SIG-M5 treated with dmso at 0.1 percent for 504 hours (cell line): Measurements from ENCODE around the gene CDHR4.
A peak's percentile ranks its signal among the peaks of the same experiment; 100 is the strongest.
"Not testable (repeated sequence)": the region's sequence is repeated elsewhere in the genome, so short reads cannot be mapped to it uniquely, and the experiment has no call there.

Experiments
- DNase-seq: peaks from one replicate; lab custom pipeline; 2025; ENCODE audit not compliant: unreplicated experiment; lab: John Stamatoyannopoulos, UW

CDHR4 gene

DNA sequence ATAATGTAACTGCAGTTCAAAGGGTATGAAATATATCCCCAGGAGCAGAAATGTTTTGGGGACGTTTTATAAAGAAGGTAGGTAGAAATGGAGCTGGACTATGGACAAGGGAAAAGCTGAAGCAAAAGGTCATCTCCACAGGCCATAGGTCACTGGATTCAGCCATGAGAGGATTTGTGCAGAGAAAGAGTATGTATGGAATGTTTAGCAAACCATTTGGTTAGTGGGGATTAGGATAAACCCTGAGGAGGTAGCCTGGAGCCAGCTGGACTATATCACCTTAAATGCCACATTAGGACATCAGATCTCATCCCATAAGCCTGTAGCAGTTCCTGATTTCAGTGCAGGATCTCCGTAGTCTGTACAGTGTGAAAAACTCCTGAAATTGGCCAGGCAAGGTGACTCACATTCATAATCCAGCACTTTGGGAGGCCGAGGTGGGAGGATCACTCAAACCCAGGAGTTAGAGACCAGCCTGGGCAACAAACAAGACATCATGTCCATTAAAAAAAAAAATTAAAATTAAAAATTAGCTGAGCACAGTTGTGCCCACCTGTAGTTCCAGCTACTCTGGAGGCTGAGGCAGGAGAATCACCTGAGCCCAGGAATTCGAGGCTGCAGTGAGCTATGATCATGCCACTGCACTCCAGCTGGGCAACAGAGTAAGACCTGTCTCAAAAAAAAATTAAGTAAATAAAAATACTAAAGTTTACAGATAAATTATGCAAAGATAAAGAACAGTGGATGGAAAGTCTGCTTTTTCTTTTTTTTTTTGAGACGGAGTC is 18.1 kb downstream of the CDHR4 start:
- DNase-seq: no peak

GRCh38 chr3:49780975-49781365 is 18.7 kb downstream of the CDHR4 start:
- DNase-seq: not testable (repeated sequence)

DNA sequence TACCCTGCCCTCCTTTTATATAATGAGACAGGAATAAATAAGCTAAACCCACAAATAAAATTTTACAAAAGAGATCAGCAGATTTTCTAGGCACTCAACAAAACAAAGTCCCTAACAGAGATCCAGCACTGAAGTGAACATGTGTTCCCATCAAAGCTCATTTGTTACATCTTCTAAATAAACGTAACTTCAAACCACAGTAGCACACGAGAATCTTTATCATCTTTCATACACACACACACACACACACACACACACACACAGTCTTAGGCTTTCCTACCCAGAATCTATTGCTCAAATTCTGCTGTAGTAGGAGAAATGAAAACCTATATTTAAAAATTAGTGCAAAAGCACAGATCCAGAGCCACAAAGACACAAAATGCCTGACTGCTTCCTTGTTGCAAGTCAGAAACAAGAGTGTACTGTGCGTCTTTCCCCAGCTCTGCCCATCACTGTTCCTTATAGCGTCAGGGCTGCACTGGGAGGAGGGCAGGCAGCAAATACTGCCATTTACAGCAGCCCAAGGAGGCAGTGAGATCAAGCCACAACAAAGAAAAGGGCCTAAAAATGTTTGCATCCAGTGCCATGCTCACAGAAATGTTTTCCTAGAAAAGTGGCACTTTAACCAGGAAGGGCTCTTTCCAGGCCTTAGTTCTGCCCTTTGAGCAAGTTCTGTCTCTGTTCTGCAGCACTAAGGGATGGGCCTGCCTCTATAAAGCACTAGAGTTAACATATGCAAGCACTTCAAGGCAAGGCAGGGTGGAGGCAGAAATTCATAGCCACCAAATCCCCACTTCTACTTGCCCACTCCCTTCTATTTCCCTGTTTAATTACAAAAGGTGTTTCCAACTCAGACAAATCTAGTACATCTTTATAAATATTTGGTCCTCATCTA is 19.3 kb downstream of the CDHR4 start:
- no peak for DNase-seq

GRCh38 chr3:49779358-49780079 is 20.2 kb downstream of the CDHR4 start:
- DNase-seq: no peak

DNA sequence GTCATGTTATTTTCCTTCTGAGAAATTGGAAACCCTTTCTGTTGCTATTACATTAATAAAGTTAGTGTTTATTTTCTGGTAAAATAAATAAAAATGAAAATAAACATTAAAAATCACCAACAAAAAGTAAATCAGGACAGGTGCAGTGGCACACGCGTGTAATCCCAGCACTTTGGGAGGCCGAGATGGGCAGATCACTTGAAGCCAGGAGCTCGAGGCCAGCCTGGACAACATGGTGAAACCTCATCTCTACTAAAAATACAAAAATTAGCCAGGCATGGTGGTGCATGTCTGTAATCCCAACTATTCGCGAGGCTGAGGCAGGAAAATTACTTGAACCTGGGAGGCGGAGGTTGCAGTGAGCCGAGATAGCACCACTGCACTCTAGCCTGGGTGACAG is 23.6 kb downstream of the CDHR4 start:
- DNase-seq: not testable (repeated sequence)

DNA sequence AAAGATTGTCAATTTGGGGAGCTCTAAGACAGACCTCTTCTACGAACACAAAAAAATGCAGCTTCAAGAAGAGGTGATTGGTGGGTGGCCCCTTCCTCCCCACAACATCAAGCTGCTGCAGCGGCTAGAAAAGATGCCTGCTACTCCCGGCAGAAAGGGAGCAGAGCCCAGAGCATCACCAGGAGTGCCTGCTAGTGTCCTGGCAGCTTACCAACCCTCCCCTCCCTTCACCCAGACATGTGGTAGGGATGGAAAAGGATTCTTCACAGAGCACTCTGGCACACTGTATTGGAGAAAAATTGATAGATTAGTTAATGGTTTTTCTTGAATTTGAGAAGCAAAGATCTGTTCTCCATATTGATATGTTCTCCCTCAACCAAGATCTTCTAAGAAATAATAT is 24.1 kb downstream of the CDHR4 start:
- no peak for DNase-seq

DNA sequence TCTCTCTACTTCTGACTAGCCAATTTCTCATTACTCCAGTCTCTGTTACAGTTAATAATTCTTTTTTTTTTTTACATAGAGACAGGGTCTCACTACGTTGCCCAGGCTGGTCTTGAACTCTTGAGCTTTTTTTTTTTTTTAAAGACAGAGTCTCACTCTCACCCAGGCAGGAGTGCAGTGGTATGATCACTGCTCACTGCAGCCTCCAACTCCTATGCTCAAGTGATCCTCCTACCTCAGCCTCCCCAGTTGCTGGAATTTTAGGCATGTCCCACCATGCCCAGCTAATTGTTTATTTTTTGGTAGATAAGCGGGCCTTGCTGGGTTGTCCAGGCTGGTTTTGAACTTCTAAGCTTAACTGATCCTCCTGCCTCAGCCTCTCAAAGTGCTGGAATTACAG is 27.0 kb downstream of the CDHR4 start:
- no peak for DNase-seq

DNA sequence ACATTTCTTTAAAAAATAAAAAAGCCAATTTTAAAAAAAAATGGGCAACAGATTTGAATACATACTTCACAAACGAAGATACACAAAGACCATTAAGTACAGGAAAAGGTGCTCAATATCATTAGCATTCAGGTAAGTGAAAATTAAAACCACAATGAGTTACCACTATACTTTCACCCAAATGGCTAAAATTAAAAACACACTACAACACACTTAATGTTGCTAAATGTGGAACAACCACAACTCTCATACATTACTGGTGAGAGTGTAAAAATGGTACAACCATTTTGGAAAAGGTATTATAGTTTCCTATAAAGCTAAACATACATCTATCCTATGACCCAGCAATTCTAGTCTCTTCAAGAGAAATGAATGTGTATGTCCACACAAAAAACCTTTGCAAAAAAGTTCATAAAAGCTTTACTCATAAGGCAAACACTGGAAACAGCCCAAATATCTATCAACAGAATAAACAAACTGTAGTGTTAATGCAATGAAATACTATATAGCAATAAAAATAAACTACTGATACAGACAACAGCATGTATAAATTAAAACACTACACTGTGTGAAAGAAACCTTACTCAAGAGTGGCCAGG is 28.2 kb downstream of the CDHR4 start:
- no peak for DNase-seq

- DNase-seq: no peak
These were observed 29.7 kb downstream of the CDHR4 start for GRCh38 chr3:49769926-49770325.

DNA sequence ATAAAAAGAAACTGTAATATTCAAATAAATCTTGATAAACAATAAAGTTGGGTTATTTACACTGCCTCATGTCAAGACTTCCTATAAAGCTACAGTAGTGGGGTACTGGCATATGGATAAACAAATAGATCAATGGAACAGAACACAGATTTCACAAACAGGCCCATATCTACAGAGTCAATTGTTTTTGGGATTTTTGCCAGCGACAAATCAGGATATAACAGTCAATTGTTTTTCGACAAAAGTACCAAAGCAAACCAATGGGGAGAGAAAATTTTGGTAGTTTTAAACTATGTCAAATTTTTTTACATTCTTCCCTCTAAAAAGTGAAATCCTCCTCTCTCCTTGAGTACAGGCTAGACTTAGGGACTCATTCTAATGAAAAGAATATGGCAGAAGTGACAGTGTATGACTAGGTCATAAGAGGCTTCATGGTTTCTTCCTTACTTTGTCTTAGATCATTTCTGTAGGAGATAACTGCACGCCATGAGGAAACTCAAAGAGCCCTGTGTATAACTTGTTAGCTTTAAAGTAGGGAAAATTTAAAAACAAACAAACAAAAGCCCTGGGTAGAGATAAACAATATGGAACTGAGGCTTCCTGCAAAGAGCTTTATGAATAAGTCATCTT is 30.3 kb downstream of the CDHR4 start:
- DNase-seq: no peak

GRCh38 chr3:49763981-49764380 is 35.7 kb downstream of the CDHR4 start:
- DNase-seq: no peak

DNA sequence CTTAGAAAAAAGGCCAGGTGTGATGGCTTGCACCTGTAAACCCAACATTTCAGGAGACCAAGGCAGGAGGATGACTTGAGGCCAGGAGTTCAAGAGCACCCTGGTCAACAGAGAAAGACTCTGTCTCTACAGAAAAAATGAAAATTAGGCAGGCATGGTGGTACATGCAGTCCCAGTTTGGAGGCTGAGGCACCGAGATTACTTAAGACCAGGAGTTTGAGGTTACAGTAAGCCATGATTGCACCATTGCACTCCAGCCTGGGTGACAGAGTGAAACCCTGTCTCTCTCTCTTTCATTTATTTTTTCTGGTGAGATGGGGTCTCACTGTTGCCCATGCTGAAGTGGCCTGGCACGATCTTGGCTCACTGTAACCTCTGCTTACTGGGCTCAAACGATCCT is 38.0 kb downstream of the CDHR4 start:
- peak; percentile 76 for DNase-seq

GRCh38 chr3:49759226-49759625 is 40.4 kb downstream of the CDHR4 start:
- DNase-seq: no peak

DNA sequence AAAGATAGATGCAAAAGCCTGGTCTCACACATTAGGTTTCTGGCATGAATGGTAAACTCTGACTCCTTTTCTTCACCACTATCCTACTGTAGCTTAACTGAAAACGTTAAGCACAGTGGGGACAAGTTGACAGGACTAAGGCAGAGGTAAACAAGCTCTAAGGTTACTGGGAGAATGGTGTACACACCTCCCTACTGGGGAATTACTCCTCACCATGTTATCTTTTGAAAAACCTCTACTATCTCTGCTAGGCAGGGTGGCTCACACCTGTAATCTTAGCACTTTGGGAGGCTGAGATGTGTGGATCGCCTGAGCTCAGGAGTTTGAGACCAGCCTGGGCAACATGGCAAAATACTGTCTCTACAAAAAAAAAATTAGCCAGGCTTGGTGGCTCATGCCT is 42.5 kb downstream of the CDHR4 start:
- no peak for DNase-seq

- DNase-seq: no peak
These were observed 43.6 kb downstream of the CDHR4 start for GRCh38 chr3:49756036-49756435.

GRCh38 chr3:49754536-49754935 is 45.1 kb downstream of the CDHR4 start:
- no peak for DNase-seq

DNA sequence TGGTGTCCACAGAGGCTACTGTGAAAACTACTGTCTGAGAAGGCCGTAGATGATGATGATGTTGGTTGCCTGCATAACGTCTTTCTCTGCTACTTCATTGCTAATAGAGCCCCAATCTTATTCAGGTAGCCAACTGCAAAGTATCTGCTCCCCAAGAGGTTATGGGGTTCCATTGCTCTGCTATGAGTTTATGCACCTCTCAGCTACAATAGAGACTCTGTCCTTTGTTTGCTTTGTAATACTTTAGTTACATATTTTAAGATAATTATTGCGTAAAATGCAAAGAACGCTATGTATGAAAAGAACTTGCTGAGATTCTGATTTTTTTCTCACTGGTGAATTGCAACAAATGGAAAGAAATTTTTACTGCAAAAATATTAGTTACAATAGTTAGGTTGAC is 48.2 kb downstream of the CDHR4 start:
- DNase-seq: no peak

DNA sequence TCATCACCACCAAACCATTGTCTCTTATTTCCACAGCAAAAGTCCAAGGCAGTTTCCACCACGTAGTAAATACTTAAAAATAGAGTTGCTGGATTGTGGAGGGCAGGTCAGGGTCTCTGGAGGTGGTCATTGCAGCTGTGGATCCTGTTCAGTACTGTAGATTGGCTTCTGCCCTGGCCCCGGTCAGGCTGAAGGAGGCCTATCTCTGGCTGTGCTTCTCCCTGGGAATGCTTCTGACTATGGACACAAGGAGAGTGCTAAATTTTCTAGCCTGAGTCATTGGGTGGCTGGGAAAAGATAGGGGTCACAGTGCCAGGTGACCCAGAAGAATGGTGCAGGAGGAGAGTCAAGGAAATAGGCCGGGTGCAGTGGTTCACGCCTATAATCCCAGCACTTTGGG is 49.6 kb downstream of the CDHR4 start:
- DNase-seq: no peak

GRCh38 chr3:49748874-49749273 is 50.8 kb downstream of the CDHR4 start:
- DNase-seq: not testable (repeated sequence)

GRCh38 chr3:49747792-49748480 is 51.7 kb downstream of the CDHR4 start:
- no peak for DNase-seq
